Head of caudate nucleus (tissue), 42 donors: ENCODE measurements around the gene PDE6B.
"Not testable (repeated sequence)": the region's sequence is repeated elsewhere in the genome, so short reads cannot be mapped to it uniquely, and the experiment has no call there.

ENCODE experiments used
- DNase-seq, 42 donors: peaks; one replicate each; pipeline versions ENCODE4 v3.0.0 to v3.0.0-alpha.2; 2020 to 2021; ENCODE audit warnings: mixed read lengths in 7 of 42
- intact Hi-C: fragments of 100-400 bp; cut with DNase I; formaldehyde crosslinking; loops from one replicate; pipeline ENCODE4 v1.15.0; 2022

PDE6B gene

DNA sequence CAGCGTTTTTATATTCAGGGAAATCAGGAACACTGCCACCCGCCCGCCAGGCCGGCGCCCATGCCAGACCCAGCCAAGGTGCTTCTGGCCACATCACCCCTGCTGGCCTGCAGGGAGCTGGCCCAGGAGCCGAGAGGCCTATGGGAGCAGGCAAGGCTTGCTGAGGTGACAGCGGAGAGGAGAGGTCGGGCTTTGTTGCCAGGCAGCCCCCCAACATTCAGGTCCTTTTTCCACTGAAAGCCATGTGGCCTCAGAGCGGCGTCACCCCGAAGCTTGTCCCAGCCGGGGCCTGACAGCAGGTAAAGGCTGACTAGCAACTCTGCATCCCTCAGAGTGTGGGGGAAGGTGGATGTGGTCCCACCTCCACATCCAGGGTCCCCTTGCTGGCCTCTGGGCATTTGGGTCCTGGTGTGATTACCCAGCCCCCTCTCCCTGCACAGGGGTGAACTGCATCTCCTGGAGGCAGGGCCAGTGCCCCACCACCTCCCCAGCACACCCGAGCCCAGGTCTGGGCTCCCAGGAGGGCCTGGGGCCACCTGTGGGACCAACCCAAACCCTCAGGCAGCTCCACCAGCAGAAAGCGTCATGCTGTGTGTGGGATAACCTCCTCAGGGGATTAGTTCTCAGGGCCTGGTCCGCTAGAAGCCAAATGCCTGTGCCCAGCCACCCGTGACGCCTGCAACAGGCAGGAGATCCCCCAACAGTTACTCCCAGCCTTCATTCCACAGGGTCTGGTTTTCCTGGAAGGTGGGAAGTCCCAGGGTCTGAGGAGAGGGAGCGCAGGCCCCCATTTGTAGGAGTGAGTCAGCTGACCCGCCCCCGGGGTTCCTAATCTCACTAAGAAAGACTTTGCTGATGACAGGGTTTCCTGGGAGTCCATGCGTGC lies at the start of gene PDE6B:
Gene PDE6B (plus strand): TSS at position 869 of the 886 bp plus-strand sequence. CDS start 54 bp downstream, outside the sequence.
- DNase-seq, result peak in 2 of 42 donors; percentile 30 to 51
- intact Hi-C loops, result no loop called here

DNA sequence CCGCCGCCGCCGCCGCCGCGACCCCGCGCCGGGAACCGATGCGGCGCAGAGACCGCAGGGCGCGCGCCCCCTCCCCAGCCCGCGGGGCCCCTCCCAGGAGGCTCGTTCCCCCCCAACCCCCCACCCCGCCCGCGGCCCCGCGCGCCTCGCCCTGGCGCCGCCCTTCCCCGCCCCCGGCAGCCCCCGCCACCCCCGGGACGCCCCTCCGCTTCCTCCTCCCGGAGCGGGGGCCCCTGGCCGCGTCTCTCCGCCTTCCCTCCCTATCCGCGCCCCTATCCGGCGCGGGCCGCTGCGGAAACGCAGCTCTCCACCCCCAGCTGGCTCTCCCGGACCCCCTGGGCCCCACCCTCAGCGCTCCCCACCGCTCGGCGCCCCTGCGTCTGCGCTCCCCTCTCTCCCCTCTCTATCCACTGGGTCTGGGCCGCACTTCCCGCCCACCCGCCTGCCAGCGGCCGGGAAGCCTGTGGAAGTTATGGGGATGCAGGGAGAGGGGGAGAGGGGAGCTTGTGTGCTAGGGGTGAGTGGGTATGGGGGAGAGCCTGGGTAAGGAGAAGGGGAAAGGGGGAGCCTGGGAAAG lies 49.0 kb upstream of the PDE6B start, which contains the start of gene TMEM271:
Gene TMEM271 (minus strand): TSS at position 51 of the 577 bp plus-strand sequence. CDS start 233 bp downstream, outside the sequence.
- no peak for DNase-seq
- intact Hi-C loops, result no loop called here

DNA sequence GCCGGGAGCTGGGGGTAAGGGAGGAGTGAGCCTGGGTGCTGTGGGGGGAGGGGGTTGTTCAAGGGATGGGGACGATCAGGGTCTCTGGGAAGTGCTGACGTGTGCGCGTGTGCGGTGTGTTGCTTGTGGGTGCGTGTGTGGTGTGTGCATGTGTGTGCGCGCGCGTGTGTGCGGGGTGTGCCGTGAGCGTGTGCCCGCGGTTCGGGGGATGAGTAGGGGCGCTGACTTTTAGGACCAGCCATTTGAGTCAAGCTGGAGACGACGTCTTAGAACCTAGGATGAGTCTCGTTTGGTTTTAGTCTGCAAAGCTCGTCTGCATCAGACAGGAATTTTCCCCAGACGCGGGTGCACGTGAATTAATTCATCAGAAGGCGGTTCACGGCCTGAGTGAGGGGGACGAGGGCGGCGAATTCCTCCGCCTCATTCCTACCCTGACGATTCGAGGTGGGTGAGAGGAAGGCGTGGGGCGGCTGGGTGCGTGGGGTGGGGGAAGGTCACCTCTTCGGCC lies 48.3 kb upstream of the PDE6B start:
- intact Hi-C loops, result no loop called here
- peak in 37 of 42 donors; percentile 26 to 81 (median 59) for DNase-seq

DNA sequence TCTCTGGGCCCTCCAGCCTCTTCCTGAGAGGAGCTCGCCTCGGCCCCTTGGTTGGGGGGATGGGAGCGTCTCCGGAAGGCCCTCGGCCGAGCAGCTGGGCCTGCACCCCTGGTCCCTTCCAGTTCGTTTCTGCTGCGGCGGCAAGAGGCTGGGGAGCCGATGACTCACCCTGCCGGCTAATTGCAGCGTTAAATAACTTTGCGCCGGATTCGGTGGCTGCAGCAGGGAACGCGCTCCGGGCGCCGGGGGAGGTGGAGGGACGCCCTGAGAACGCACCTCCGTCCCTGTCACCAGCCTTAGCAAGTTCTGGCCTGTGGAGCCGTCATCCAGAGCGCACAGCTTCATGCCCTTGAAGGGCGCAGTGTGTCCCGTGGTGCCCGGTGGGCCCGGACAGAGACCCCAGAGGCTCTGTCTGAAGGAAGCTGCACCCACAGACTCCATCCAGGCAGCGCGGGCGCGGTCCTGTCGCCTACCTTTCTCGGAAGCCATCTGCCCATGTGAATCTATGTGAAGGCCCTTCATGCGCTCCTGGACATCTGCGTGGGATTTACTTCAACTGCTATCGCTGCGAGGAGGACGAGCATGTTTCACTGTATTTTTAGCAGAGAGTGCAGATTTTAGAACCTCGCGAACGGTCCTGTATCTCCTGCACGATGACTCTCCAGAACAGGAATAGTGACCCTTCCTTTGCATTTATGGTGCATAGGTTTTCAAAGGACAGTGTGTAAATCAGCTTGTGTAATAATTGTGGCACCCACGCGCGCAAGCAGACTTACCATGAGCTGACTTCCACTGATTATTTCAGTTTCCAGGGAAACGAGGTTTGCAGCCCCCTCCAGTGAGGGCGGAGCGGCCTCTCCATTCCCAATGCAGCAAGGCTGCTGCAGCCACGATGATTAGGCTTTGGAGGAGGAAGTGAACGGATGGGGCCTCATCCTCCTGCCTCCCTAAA lies 47.6 kb upstream of the PDE6B start:
- peak; percentile 38 to 92 (median 74) for DNase-seq
- intact Hi-C loops, result no loop called here

DNA sequence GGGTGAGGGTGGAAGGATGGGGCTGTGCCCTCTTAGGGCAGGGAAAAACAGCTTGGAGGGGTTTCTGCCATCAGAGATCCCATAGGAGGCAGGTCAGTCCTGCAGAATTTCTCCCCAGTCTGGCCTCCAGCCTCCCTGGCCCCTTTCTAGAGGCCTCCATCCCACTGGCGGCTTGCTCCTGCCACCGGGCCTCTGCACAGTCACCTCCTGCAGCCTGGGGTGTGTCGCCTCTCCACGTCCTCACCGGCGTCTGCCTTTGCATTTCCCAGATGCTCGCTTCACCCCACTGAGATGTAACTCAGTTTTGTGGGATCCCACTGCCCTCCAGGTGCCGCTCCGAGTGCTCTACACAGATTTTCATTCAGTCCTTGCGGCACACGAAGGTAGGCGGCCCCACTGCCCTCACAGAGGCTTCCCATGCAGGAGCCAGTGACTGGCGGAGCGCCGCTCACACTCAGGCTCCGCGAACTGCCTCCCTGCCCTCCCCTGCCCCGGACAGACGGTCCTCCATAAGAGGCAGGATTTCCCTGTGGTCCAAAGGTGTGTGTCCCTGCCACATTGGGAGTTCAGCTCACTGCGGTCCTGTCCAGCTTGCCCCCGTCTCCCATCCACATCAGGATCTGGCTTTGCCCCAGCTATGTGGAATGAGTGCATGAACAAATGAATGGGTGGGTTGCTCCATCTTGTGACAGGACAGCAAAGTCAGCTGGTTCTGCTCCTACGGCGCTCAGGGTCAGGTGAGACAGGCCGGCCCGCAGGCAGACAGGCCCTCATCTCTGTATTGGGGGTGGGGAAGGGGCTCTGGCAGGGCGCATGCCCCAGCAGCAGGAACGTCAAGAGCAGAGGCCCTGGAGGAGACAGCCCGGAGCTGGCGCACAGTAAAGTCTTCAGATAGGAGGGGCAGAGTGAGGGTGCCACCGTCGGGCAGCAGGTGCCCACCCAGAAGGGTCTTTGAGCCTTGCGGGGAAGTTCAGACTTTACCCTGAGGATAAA lies 46.6 kb upstream of the PDE6B start:
- intact Hi-C loops, result no loop called here
- DNase-seq, result peak in 10 of 42 donors; percentile 22 to 61 (median 50)

DNA sequence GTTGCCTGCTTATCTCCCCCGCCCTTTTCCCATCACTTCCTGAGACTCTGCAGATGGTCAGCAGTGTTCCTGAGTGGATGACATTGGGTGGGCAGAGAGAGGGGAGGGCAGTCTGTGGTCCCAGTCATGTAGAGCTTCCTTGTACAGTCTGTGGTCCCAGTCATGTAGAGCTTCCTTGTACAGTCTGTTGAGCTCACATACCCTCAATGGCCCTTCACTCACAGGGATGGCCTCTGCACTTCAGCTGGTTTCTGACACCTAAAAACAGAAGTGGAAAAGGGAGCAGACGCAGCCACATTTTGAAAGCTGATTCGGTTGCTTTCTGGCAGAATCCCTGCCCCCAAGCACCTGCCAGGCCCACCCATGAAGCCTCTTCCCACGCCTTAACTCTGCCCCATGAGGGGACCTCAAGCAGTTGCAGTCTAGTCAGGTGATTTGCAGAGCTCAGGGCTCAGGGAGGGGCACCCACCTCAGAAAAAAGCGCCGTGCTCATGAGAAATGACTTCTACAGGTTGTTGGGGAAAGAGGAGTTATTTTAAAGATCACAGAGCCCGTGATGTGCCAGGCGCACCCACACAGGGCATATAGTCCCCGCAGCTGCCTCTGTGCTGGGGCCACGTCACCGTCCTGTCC lies 45.7 kb upstream of the PDE6B start:
- DNase-seq, result peak in 39 of 42 donors; percentile 27 to 88 (median 65)
- intact Hi-C loops, result no loop called here

DNA sequence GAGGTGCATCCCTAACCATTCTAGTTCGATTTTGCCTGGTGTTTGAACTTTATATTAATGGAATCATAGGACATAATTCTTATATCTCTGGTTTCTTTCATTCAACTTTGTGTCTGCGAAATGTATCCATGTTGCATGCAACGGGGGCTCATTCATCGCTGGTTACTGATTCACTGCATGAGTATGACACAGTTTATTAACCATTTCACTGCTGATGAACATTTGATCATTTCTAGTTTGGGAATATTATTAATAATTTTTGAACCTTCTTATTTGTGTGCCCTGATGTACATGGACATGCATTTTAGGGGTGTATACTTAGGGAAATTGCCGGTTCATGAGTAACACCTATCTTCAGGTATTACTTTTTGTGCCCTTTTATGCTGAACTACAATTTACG lies 44.2 kb upstream of the PDE6B start:
- no peak for DNase-seq
- intact Hi-C loops, result no loop called here

DNA sequence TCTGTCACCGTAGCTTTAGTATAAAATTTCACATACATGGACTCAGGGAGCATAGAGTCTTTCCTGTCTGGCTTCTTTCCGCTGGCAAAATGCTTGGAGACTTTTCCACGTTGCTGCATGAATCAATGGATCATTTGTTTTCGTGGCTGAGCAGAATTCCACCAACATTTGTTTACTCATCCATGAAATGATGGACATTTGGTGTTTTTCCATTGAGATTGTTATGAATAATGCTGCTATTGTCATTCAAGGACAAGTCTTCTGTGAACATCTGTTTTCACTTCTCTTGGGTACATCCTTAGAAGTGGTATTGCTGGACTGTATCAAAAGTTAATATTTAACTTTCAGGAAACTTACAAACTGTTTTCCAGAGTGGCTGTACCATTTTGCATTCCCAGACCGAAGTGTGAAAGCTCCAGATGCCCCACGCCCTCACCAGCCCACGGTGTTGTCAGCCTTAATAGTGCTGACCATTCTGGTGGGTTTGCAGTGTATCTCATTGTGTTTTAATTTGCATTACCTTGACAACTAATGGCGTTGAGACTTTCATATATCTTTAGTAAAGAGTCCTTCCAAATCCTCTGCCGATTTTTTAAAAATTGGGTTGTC lies 43.5 kb upstream of the PDE6B start:
- intact Hi-C loops, result no loop called here
- peak in 1 of 42 donors; percentile 41 for DNase-seq

DNA sequence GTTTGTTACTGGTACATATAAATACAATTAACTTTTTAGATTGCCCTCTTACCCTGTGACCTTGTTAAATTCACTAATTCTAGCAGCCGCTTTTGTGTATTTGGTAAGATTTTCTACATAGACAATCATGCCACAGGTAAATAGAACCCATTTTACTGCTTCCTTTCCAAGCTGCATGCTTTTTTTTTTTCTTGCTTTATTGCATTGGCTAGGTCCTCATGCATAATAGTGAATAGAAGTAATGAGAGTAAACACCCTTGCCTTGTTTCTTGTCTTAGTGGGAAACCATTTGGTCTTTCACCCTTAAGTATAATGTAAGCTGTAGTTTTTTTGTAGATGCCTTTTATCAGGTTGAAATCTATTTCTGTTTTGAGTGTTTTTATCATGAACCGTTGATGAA lies 41.6 kb upstream of the PDE6B start:
- no peak for DNase-seq
- intact Hi-C loops, result no loop called here

DNA sequence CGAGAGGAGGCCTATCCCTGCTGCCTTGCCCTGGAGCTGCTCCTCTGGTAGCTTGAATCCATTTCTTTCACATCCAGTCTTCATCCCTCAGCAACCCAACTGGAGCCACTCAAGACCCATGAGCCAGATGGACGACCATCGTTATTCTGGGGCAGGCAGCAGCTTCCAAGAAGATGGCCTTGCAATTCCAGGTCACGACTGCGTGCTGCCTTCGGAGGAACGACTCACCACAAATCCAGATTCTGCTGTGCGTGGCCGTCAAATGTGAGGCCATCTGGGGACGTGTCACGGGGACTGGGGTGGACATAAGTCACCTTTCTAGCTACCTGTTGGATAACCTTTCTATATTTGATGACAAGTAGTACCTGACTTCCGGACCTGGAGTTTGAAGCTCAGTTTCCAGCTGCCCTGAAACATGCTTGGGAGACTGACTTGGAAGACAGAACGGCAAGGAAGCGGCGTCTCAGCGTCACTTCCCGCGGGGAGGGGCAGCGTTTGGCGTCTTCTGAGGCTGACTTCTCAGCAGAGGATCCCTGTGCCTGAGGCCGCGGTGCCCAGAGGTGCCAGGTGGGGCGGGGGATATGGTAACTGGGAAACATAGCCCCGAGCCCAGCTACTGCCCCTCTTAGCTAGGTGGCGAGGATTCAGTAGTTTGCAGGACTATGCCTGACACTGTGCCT lies 37.6 kb upstream of the PDE6B start:
- intact Hi-C loops, result no loop called here

DNA sequence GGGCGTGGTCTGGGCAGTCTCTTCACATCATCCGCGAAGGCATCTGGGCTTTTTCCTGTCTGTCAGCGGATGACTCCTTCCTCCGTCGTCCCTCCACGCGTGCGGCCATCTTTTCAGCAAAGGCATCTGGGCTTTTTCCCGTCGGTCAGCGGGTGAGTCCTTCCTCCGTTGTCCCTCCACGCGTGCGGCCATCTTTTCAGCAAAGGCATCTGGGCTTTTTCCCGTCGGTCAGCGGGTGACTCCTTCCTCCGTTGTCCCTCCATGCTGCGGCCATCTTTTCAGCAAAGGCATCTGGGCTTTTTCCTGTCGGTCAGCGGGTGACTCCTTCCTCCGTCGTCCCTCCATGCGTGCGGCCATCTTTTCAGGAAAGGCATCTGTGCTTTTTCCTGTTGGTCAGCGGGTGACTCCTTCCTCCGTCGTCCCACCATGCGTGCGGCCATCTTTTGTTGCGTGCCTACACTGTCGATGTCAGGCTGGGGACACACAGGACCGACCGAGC lies 37.0 kb upstream of the PDE6B start:
- DNase-seq, result no peak

More for the DNA sequence above, 37.6 kb upstream of the PDE6B start:
- DNase-seq, result peak in 1 of 42 donors; percentile 33

DNA sequence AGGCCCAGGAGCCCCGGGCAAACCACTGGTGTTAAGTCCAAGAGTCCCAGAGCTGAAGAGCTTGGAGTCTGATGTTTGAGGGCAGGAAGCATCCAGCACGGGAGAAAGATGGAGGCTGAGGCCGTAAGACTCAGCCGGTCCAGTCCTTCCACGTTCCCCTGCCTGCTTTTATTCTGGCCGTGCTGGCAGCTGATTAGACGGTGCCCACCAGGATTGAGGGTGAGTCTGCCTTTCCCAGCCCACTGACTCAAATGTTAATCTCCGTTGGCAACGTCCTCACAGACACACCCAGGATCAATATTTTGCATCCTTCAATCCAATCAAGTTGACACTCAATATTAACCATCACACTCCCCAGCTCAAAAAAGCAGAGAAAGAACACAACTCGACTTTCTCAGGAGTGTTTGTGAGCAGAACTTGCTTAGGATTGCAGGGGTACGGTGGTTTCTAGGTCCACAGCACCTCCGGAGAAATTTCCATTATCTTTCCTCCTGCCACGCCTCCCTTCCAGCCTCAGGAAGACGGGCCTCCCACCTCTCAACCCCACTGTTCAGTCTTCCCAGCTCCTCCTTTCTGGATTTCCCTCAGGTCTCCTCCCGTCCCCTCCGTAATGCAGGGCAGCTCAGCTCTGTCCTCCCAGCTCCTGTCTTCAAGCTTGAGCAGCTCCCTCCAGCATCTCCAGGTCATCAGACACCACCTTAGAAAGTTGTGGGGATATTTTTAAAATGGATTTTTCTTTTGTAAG lies 36.0 kb upstream of the PDE6B start:
- intact Hi-C loops, result no loop called here
- DNase-seq, result peak in 2 of 42 donors; percentile 12 to 32

More for the DNA sequence above, 37.0 kb upstream of the PDE6B start:
- intact Hi-C loops, result no loop called here

DNA sequence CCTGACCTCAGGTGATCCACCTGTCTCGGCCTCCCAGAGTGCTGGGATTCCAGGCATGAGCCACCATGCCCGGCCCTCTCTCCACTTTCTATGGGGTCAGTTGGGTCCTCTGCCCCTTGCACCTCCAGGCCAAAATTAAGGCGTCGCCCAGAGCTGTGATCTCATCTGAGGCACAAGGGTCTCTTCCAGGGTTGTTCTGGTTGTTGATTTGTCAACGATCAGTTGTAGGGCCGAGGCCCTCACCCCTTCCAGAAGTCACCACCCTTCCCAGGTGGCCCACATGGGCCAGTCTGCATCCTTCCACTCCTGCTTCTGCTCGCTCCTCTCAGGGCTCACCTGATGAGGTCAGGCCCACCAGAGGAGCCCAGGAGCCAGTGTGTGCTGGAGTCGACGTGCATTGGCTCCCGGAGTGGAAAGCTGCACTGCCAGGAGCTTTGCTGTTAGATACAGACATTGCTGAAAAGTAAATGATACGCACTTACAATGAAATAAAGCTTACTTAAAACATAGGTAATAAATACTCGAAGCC lies 35.0 kb upstream of the PDE6B start:
- DNase-seq, result peak in 1 of 42 donors; percentile 13
- intact Hi-C loops, result no loop called here

DNA sequence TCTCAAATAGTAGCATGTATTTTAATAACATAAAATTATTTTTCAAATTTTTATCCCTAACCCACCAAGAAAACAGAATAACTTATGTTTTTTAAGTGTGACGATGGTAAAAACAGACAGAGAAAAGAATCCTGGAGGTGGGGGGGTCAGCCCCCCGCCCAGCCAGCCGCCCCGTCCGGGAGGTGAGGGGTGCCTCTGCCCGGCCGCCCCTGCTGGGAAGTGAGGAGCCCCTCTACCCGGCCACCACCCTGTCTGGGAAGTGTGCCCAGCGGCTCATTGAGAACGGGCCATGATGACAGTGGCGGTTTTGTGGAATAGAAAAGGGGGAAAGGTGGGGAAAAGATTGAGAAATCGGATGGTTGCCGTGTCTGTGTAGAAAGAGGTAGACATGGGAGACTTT lies 33.2 kb upstream of the PDE6B start:
- DNase-seq, intact Hi-C loops: not testable (repeated sequence)
